K562 (cell line): ENCODE data around the gene SERTAD1. TPM values are rescaled to one million over a fixed set of nuclear protein-coding genes. Genes with fewer than 3 reads are reported as not detected.

Experiments used
- CREBBP ChIP-seq: IDR thresholded peaks from one replicate; pipeline ENCODE4 v1.6.1; 2012; ENCODE audit warnings: low read depth, mild to moderate bottlenecking, control low read depth, inconsistent platforms, low read length
- DLX4 ChIP-seq: fragments of 250-450 bp; sonication (Bioruptor Pico); IDR thresholded peaks from 2 replicates; pipeline ENCODE4 v1.6.1; 2021; ENCODE audit warnings: mild to moderate bottlenecking
- EGR1 ChIP-seq: fragments of 450-650 bp; conservative IDR thresholded peaks from 2 replicates; pipeline ENCODE4 v1.6.1; 2017; ENCODE audit warnings: mild to moderate bottlenecking
- GATAD2B ChIP-seq: fragments of 450-650 bp; IDR thresholded peaks from 2 replicates; pipeline ENCODE4 v1.6.1; 2017; ENCODE audit warnings: mild to moderate bottlenecking, borderline replicate concordance
- HMGN3 ChIP-seq: IDR thresholded peaks from 2 replicates; pipeline ENCODE4 v1.6.1; 2011; ENCODE audit warnings: borderline replicate concordance, low read depth, mild to moderate bottlenecking, mixed read lengths, low read length; ENCODE audit not compliant: insufficient read length; ENCODE audit errors: extremely low read depth
- HNRNPK ChIP-seq: fragments of 200-400 bp; formaldehyde crosslinking; IDR thresholded peaks from one replicate; pipeline ENCODE4 v1.6.1; 2018; ENCODE audit warnings: mild to moderate bottlenecking, low read depth, low read length; ENCODE audit not compliant: poor library complexity, severe bottlenecking
- SUPT5H ChIP-seq: fragments of 450-650 bp; IDR thresholded peaks from 2 replicates; pipeline ENCODE4 v1.6.1; 2016
- TEAD1 ChIP-seq, 2 experiments: fragments of 450-650 bp in 1 of 2; sonication (generic) in 1 of 2; formaldehyde crosslinking; IDR thresholded peaks; 2 replicates each; pipeline versions ENCODE4 v1.4.0 to v1.8.0; 2020 to 2022; ENCODE audit warnings: mild to moderate bottlenecking in 2 of 2, missing genetic modification reagents in 1 of 2
- TEAD2 ChIP-seq: fragments of 450-650 bp; IDR thresholded peaks from 2 replicates; pipeline ENCODE4 v1.6.1; 2016; ENCODE audit warnings: missing genetic modification characterization, control low read depth, missing compliant biosample characterization
- THRAP3 ChIP-seq: fragments of 450-650 bp; IDR thresholded peaks from 2 replicates; pipeline ENCODE4 v1.6.1; 2016; ENCODE audit warnings: mild to moderate bottlenecking, inconsistent platforms, borderline replicate concordance
- ZNF175 ChIP-seq: fragments of 200-800 bp; sonication (Bioruptor generic); IDR thresholded peaks from 2 replicates; pipeline ENCODE4 v1.6.1; 2016; ENCODE audit warnings: low read depth, mild to moderate bottlenecking, missing genetic modification characterization, missing compliant biosample characterization
- ZNF583 ChIP-seq: fragments of 250-450 bp; sonication (Bioruptor Pico); IDR thresholded peaks from 2 replicates; pipeline ENCODE4 v1.4.0; 2020
- ZNF740 ChIP-seq, 3 experiments: fragments of 200-800 bp in 1 of 3; sonication (Bioruptor generic) in 1 of 3; sonication (generic) in 1 of 3; formaldehyde crosslinking in 1 of 3; IDR thresholded peaks; 2 replicates each; pipeline versions ENCODE4 v1.6.1 to v1.8.0; 2016 to 2022; ENCODE audit warnings: mild to moderate bottlenecking in 2 of 3, missing compliant biosample characterization in 2 of 3, missing genetic modification characterization in 2 of 3, missing genetic modification reagents in 1 of 3
- ZNF785 ChIP-seq: fragments of 250-450 bp; sonication (Bioruptor Pico); IDR thresholded peaks from 2 replicates; pipeline ENCODE4 v1.4.0; 2020; ENCODE audit warnings: mild to moderate bottlenecking
- ZZZ3 ChIP-seq: fragments of 450-650 bp; IDR thresholded peaks from 2 replicates; pipeline ENCODE4 v1.6.1; 2016; ENCODE audit warnings: antibody characterized with exemption, mild to moderate bottlenecking, moderate library complexity
- polyA plus RNA-seq, 8 experiments: library from polyadenylated mRNA; depleted of rRNA in 4 of 8; stranded (reverse) in 5 of 8; unstranded in 3 of 8; fragments of >200 nt; fragmentation: Nextera tagmentation in 2 of 8; fragmentation: Illumina TruSeq in 1 of 8; extraction: Ambion mirVana in 2 of 8; extraction: Trizol in 1 of 8; gene quantifications; 2 replicates each; pipeline versions ENCODE4 v1.2.1 to v1.2.3, GENCODE V29; 2011 to 2014; ENCODE audit warnings: inconsistent platforms in 1 of 8, missing spikeins in 1 of 8
- total RNA-seq, 7 experiments: library from RNA; depleted of rRNA in 6 of 7; stranded (reverse); fragments of >200 nt in 6 of 7; fragmentation: Illumina TruSeq in 2 of 7; extraction: Trizol in 2 of 7; gene quantifications; 2 replicates each; pipeline versions ENCODE4 v1.2.1 to v1.2.3, GENCODE V29; 2011 to 2021; ENCODE audit warnings: low replicate concordance in 1 of 7
- TF ChIP-seq, protein P1 (sequence below): fragments of 450-650 bp; conservative IDR thresholded peaks from 2 replicates; pipeline ENCODE4 v1.6.1; 2016; ENCODE audit warnings: missing genetic modification characterization, low read depth, mild to moderate bottlenecking, missing compliant biosample characterization, moderate library complexity
- TF ChIP-seq, protein P2 (sequence below): fragments of 450-650 bp; formaldehyde crosslinking; IDR thresholded peaks from 2 replicates; pipeline ENCODE4 v1.4.0; 2022; ENCODE audit warnings: mild to moderate bottlenecking, moderate library complexity
- TF ChIP-seq, protein P3 (sequence below), 2 experiments: IDR thresholded peaks; 2 replicates each; pipeline ENCODE4 v1.6.1; 2011; ENCODE audit warnings: borderline replicate concordance in 1 of 2, control low read depth in 1 of 2, low read depth in 1 of 2, low read length in 1 of 2, mild to moderate bottlenecking in 1 of 2, mixed read lengths in 1 of 2, moderate library complexity in 1 of 2; ENCODE audit not compliant: insufficient read depth in 1 of 2, insufficient read length in 1 of 2, poor library complexity in 1 of 2, severe bottlenecking in 1 of 2; ENCODE audit errors: extremely low read depth in 1 of 2
- TF ChIP-seq, protein P4 (sequence below), 2 experiments: fragments of 250-450 bp in 1 of 2; fragments of 450-650 bp in 1 of 2; sonication (Bioruptor Pico) in 1 of 2; IDR thresholded peaks; 2 replicates each; pipeline versions ENCODE4 v1.6.1 to v1.8.0; 2016 to 2021; ENCODE audit warnings: mild to moderate bottlenecking in 2 of 2, moderate library complexity in 2 of 2, missing compliant biosample characterization in 1 of 2, missing genetic modification characterization in 1 of 2

SERTAD1 gene
- total and polyA plus RNA-seq, 9 of the 15 experiments (the other 6 are each of a cell fraction or from before 2014, with no cell fraction given), result 0.15 to 8.7 (median 4.9) TPM

DNA sequence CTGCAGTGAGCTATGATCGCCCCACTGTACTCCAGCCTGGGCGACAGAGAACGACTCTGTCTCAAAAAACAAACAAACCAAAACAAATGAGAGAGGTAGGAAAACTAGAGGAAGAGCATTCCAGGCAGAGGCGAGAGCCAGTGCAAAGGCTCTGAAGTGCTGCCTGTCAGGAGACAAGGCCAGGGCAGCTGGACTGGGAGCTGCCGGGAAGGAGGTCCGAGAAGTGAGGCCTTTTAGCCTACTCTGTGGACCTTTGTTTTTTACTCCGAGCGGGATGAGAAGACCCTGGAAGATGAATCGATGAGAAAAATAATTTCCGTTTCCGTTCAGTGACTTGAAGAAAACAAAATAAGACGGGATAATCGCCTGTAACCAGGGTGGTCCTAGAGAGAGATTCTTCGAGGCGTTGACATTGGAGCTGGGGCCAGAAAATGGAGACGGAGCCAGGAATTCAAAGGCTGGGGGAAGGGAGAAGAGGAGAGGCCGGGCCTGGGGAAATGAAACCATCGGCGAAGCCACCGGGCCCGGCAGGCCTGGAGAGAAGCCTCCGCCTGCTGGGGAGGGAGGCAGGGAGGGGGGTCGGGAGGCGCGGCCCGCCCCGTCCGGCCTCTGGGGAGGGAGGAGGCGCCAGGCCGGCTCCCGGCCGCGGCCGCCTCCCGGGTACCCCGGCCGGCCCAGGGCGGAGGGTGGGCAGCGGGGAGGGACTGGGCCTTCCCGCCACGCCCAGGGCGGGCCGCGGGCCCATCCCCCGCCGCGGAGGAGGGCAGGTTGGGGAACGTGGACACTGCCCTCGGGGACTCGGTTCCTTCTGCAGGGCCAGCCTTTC lies 7.8 kb upstream of the SERTAD1 start (continued):
- TF ChIP-seq, protein P1, sequence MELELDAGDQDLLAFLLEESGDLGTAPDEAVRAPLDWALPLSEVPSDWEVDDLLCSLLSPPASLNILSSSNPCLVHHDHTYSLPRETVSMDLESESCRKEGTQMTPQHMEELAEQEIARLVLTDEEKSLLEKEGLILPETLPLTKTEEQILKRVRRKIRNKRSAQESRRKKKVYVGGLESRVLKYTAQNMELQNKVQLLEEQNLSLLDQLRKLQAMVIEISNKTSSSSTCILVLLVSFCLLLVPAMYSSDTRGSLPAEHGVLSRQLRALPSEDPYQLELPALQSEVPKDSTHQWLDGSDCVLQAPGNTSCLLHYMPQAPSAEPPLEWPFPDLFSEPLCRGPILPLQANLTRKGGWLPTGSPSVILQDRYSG (tag), result peak; percentile 82
- TF ChIP-seq ZNF785 (CRISPR knock-in tag) (no peak), DLX4 (CRISPR knock-in tag) (no peak), ZNF583 (CRISPR knock-in tag) (peak; percentile 62; the same call in 1 of the 2 replicates), EGR1 (peak; percentile 55), TEAD2 (tag) (peak; percentile 43; the same call in 1 of the 2 replicates), SUPT5H (peak; percentile 74), ZNF740 (CRISPR knock-in tag; IDR thresholded peaks at IDR 0.05) (no peak), ZNF740 (tag; IDR thresholded peaks at IDR 0.05) (peak in 1 of 2 experiments; percentile 56; a peak in 1 of 4 replicates), ZZZ3 (no peak), ZNF175 (CRISPR knock-in tag) (peak; percentile 50; the same call in 1 of the 2 replicates), HMGN3 (peak; percentile 91), THRAP3 (no peak), GATAD2B (no peak; the same call in 1 of the 2 replicates), CREBBP (no peak), TEAD1 (CRISPR knock-in tag; IDR thresholded peaks at IDR 0.05) (peak; percentile 32 to 65; a peak in 1 of 4 replicates), HNRNPK (no peak)
- TF ChIP-seq, protein P2, sequence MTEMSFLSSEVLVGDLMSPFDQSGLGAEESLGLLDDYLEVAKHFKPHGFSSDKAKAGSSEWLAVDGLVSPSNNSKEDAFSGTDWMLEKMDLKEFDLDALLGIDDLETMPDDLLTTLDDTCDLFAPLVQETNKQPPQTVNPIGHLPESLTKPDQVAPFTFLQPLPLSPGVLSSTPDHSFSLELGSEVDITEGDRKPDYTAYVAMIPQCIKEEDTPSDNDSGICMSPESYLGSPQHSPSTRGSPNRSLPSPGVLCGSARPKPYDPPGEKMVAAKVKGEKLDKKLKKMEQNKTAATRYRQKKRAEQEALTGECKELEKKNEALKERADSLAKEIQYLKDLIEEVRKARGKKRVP (CRISPR knock-in tag), result 0 out of 2 replicates have a peak, but pooled peaks have one; percentile 21
- TF ChIP-seq, protein P3, sequence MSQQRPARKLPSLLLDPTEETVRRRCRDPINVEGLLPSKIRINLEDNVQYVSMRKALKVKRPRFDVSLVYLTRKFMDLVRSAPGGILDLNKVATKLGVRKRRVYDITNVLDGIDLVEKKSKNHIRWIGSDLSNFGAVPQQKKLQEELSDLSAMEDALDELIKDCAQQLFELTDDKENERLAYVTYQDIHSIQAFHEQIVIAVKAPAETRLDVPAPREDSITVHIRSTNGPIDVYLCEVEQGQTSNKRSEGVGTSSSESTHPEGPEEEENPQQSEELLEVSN (IDR thresholded peaks at IDR 0.05; ENCODE audit: borderline replicate concordance in 1 of 2, extremely low read depth in 1 of 2, insufficient read depth in 1 of 2, insufficient read length in 1 of 2, low read depth in 1 of 2, low read length in 1 of 2, poor library complexity in 1 of 2, severe bottlenecking in 1 of 2), result peak in 1 of 2 experiments; percentile 77
- TF ChIP-seq, protein P4, sequence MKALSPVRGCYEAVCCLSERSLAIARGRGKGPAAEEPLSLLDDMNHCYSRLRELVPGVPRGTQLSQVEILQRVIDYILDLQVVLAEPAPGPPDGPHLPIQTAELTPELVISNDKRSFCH (CRISPR knock-in tag; IDR thresholded peaks at IDR 0.05), result no peak
- TF ChIP-seq, protein P4 (tag; IDR thresholded peaks at IDR 0.05), result peak; percentile 59
